MM.1S (cell line): ENCODE data around the gene CCT5.

ENCODE experiments used
- EZH2 ChIP-seq: fragments of 300-600 bp; sonication (generic); optimal IDR thresholded peaks from 2 replicates; pipeline ENCODE3; 2017; ENCODE audit warnings: low read depth, mild to moderate bottlenecking, antibody characterized with exemption, low read length, mixed read lengths
- EZH2phosphoT487 ChIP-seq: fragments of 300-600 bp; sonication (generic); IDR thresholded peaks from 2 replicates; pipeline ENCODE4 v1.6.1; 2018; ENCODE audit warnings: antibody characterized with exemption, low read length
- TF ChIP-seq, protein P1 (sequence below): fragments of 300-600 bp; sonication (generic); IDR thresholded peaks from 2 replicates; pipeline ENCODE4 v1.5.1; 2016; ENCODE audit warnings: antibody characterized with exemption, low read length, mixed read lengths

DNA sequence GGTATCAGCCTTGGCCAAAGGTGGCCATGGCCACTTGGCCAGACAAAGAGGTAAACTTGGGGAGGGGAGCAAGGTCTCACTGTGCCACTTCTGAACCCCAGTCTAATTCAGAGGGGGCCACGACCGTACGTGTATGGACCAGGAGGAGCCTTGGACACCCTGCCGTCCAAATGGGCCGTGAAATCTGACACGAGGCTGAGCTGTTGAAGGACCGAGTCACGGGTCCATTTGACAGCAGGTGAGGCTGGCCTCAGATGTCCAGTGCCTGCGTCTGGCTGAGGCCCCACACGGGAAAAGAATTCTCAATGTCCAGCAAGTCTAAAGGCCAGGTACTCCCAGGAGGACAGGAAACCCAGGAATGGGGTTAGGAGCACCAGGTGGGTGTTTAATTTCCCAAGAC lies 39.9 kb downstream of the CCT5 start:
- TF ChIP-seq, protein P1, sequence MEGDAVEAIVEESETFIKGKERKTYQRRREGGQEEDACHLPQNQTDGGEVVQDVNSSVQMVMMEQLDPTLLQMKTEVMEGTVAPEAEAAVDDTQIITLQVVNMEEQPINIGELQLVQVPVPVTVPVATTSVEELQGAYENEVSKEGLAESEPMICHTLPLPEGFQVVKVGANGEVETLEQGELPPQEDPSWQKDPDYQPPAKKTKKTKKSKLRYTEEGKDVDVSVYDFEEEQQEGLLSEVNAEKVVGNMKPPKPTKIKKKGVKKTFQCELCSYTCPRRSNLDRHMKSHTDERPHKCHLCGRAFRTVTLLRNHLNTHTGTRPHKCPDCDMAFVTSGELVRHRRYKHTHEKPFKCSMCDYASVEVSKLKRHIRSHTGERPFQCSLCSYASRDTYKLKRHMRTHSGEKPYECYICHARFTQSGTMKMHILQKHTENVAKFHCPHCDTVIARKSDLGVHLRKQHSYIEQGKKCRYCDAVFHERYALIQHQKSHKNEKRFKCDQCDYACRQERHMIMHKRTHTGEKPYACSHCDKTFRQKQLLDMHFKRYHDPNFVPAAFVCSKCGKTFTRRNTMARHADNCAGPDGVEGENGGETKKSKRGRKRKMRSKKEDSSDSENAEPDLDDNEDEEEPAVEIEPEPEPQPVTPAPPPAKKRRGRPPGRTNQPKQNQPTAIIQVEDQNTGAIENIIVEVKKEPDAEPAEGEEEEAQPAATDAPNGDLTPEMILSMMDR: no peak
- TF ChIP-seq EZH2phosphoT487 (no peak), EZH2 (no peak)
